Breast epithelium (tissue), 3 donors: ENCODE results near the gene AR.

Experiments
- POLR2A ChIP-seq: fragments of 450-650 bp; IDR thresholded peaks from one replicate; pipeline ENCODE4 v1.6.1; 2016; ENCODE audit warnings: antibody characterized with exemption, mild to moderate bottlenecking, moderate library complexity
- POLR2AphosphoS5 ChIP-seq, 3 donors: sonication (generic); formaldehyde crosslinking; IDR thresholded peaks; one replicate each; pipeline ENCODE4 v1.6.1; 2017; ENCODE audit warnings: antibody characterized with exemption in 3 of 3
- TF ChIP-seq, protein P1 (sequence below), 3 donors: fragments of 450-650 bp; IDR thresholded peaks; one replicate each; pipeline ENCODE4 v1.5.1; 2016 to 2017; ENCODE audit warnings: antibody characterized with exemption in 3 of 3, mild to moderate bottlenecking in 3 of 3, moderate library complexity in 3 of 3

DNA sequence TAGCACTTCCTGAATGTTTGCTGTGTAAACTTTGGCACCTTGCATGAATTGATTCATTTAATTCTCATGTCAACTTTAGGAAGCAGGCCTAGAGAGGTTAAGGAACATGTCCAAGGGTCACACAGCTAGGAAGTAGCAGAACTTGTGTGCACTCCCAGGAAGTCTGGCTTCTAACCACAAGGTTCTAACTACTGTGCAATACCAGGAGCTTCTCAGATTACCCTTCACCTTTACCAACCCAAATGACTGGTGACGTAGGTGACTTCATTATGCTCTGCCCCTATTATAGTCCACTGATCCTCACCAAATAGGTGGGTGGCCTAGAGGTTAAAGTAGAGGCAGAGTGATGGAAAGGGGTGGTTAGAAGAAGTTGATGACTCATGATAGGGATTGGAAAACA, 14.4 kb downstream of the AR start:
- TF ChIP-seq, protein P1, sequence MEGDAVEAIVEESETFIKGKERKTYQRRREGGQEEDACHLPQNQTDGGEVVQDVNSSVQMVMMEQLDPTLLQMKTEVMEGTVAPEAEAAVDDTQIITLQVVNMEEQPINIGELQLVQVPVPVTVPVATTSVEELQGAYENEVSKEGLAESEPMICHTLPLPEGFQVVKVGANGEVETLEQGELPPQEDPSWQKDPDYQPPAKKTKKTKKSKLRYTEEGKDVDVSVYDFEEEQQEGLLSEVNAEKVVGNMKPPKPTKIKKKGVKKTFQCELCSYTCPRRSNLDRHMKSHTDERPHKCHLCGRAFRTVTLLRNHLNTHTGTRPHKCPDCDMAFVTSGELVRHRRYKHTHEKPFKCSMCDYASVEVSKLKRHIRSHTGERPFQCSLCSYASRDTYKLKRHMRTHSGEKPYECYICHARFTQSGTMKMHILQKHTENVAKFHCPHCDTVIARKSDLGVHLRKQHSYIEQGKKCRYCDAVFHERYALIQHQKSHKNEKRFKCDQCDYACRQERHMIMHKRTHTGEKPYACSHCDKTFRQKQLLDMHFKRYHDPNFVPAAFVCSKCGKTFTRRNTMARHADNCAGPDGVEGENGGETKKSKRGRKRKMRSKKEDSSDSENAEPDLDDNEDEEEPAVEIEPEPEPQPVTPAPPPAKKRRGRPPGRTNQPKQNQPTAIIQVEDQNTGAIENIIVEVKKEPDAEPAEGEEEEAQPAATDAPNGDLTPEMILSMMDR (IDR thresholded peaks at IDR 0.05), result no peak
- no peak for TF ChIP-seq POLR2A
- TF ChIP-seq POLR2AphosphoS5 (IDR thresholded peaks at IDR 0.05), result no peak
